Breast epithelium (tissue), 3 donors: ENCODE results near the gene FEV.

Experiments used
- POLR2A ChIP-seq: fragments of 450-650 bp; IDR thresholded peaks from one replicate; pipeline ENCODE4 v1.6.1; 2016; ENCODE audit warnings: antibody characterized with exemption, mild to moderate bottlenecking, moderate library complexity
- TF ChIP-seq, protein P1 (sequence below), 3 donors: fragments of 450-650 bp; IDR thresholded peaks; one replicate each; pipeline ENCODE4 v1.5.1; 2016 to 2017; ENCODE audit warnings: antibody characterized with exemption in 3 of 3, mild to moderate bottlenecking in 3 of 3, moderate library complexity in 3 of 3

DNA sequence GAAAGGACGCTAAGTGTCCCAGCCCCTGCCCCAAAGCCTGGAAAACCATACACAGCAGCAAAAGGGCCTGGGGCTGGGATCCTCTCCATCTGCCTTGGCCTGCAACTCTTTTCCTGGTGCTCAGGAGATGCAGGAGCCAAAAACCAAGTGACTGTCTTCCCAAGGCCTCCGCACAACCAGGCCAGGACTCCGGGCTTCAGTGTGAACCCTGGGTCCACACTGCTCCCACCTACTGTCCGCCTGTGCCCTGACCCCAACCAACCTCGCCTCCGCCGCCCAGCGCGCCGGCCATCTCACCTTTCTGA is 1.1 kb downstream of the FEV start:
- TF ChIP-seq POLR2A = no peak
- TF ChIP-seq, protein P1, sequence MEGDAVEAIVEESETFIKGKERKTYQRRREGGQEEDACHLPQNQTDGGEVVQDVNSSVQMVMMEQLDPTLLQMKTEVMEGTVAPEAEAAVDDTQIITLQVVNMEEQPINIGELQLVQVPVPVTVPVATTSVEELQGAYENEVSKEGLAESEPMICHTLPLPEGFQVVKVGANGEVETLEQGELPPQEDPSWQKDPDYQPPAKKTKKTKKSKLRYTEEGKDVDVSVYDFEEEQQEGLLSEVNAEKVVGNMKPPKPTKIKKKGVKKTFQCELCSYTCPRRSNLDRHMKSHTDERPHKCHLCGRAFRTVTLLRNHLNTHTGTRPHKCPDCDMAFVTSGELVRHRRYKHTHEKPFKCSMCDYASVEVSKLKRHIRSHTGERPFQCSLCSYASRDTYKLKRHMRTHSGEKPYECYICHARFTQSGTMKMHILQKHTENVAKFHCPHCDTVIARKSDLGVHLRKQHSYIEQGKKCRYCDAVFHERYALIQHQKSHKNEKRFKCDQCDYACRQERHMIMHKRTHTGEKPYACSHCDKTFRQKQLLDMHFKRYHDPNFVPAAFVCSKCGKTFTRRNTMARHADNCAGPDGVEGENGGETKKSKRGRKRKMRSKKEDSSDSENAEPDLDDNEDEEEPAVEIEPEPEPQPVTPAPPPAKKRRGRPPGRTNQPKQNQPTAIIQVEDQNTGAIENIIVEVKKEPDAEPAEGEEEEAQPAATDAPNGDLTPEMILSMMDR (IDR thresholded peaks at IDR 0.05) = no peak
